NOMO-1 (cell line): Measurements from ENCODE around the gene AANAT.

Source experiments
- DNase-seq, 2 experiments: peaks; one replicate each; lab custom pipeline; 2025; ENCODE audit not compliant: unreplicated experiment in 2 of 2; lab: John Stamatoyannopoulos, UW

The AANAT gene

DNA sequence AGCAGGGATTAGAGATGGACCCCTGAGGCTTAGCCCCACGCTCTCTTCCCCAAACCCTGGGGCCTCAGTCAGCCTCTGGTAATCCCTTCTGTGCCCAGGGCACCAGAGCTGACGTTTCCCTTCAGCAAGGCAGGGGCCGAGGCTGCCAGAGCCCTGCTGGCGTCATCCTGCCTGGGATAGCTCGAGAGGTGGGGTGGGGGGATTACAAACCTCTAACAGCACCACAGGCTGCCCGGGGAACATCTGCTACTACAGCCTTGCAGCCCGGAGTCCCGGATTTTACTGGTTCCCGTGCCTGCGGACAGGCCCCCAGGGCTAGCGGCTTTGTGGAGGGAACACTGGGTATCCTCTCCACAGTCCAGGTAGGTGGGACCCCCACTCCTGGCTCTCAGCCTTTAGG is at the start of gene AANAT:
Gene AANAT, plus strand, starts transcription at position 238 of the 400 bp plus-strand sequence. CDS start 1,144 bp downstream, outside the sequence.
- DNase-seq = no peak

DNA sequence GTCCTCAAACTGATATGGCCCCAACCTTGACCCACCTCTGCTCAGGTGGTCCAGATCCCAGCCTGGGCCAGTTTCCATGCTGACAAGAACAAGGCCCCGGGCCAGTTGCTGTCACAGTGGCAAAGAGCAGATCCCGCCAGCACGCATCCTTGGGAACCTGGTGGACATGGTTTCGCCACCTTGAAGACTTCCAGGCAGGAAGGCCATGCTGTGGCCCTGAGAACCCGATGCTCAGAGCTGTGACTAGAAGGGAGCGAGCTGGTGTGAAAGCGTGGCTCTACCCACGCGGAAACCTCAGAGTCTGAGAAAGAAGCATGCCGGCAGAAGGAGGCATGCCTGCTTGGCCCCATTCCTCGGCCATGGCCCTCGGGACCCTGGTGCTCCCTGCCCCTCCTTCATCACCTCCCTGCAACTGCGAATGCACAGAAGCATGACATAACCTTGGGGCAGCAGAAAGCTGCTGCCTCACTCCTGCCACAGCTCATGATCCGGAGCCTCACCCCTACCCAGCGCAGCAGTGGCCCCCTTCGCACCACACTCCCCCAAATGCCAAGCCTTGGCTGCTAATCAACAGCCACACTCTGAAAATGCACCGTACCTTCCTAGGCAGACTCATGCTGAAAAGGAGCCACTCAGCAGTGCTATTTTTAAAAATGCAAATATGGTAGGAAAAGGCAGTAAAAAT is 47.7 kb upstream of the AANAT start:
- no peak for DNase-seq

DNA sequence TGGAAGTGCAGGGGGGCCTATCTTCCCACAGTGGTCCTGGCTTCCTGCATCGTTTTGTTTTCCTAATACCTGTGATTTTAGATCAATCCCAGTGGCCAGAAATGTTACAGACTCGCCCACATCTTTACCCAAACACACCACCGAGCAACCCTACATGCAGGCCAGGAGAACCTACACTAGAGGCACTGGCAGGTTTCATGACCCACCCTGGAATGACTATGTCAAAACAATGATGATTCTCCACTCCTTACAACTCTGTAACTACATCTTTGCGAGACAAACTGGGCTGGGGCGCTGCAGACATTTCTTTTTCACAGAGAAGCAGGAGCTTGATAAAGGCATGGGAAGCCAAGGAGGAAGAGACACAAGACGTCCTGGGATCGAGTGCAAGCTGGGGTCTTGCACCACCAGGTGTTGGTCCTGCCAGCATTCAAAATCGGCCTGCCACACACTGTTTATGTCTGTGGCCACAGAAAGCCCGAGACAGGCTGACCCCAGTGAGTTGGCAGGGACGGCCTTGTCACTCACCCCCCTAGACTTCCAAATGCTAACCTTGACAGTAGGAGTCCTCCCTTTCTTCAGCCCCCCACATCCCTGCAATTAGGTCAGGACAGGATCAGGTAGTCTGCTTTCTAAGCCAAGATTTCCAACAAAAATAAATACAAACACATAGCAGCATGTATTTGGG is 46.9 kb upstream of the AANAT start:
- DNase-seq = no peak

DNA sequence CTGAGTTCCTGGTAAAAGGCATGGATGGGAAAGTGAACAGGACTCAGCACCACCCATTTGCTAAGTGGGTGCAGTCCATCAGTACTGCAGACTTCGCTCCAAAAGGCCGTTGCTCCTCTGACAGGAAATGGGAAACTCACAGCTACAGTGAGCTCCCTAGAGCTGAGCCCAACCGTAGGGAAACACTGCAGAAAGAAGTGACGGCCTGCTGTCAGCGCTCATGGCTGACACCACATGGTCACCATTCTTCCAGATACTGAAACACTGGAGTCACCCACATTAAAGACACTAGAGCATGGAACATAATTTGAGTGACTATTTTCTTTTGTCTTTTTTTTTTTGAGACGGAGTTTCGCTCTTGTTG is 46.4 kb upstream of the AANAT start:
- DNase-seq = no peak

DNA sequence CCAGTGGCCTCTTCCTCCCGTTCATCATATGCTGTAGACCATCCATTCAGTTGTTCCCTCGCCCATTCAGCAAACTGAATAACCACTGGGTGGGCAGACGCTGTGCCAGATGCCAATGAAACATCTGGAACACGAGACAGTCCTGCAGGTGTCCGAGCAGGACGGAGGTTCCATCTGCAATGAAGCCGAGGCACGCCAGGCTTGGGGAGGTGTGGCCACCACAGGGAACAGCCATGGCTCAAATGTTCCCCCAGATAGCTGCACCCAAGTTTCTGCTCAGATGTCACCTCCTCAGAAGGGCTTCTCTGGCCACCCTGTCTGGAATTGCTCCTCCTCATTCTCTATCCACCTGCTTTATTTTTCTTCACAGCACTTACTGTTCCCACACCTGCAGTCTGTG is 45.0 kb upstream of the AANAT start:
- no peak for DNase-seq

DNA sequence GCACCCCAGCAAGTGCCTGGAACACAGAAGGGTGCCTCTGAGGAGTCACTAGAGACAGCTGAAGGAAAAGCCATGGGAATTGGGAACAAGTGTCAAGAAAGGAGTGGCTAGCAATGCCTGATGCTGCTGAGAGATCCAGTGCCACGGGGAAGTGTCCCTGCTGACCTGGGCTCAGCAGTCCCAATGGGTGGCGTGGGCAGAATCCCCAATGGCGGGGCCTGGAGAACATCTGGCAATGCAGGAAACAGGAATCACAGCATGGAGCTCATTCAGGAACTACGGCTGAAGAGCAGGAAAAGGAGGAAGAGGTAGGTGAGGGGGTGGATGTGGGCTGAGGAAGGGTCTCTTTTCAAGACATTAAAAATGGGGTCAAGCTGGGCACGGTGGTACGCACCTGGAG is 44.5 kb upstream of the AANAT start:
- no peak for DNase-seq

DNA sequence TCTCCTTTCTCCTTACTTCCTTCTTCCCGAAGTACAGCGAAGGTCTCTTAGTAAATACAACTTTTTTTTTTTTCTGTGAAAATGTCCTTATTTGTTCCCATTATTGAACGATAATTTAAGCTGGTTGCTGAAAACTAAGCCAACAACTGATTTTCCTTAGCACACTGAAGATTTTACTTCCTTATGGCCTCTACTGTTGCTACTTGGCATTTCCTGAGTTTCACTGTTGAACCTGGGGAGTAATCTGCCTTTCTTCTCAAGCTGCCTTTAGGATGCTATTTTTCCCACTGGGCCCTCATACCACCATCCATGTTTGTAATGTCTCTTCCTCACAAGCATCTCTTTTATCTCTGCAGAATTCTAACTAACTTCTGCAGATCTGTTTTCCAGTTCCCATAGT is 40.5 kb upstream of the AANAT start:
- DNase-seq = no peak

DNA sequence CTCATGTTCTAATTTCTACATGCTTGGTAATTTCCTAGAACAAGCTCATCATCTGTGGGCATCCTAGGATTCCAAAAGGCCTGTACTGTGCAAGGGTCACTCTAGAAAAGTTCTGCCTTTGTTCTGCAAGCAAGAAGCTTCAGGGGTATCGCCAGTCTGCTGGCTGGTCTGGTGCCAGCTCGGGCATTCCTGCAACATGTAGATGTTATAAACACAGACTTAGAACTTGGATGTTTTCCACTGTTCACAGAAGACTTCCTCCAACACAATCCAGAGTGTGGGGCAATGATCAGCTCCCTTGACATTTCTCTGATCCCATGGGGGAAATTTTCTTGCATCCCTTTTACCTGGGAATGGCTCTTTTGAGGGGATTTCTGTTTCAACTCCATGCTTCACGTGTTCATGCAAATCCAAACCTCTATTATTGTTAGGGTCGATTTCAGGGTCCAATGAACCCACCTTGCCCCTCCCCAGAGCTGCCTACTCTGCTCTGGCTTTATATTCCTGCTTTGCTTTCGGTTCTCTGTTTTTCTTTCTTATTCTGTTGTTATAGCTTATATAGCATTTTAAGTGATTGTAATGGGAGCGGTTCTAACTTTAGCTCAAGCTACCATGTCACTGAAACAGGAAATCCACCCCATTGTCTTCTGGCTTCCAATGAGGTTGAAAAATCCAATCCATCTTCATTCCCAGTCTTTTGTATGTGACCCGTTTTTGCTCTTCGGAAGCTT is 39.7 kb upstream of the AANAT start:
- peak in 1 of 2 experiments; percentile 7 for DNase-seq

DNA sequence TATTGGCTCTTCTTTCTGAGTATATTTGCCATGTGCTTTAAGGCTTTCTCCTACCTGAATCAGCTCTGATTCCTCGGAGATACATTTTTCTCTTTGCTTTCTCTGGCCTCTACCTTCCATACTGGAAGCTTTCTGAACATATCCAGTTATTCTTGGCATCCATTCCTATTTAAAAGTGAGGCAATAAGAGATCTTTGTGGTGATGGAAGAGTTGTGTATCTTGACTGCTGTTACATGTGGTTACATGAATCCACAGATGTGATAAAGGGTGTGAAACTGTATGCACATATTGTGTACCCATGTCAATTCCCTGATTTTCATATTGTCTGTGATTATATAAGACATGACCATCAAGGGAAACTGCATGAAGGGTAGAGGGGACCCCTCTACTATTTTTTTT is 38.9 kb upstream of the AANAT start:
- no peak for DNase-seq

DNA sequence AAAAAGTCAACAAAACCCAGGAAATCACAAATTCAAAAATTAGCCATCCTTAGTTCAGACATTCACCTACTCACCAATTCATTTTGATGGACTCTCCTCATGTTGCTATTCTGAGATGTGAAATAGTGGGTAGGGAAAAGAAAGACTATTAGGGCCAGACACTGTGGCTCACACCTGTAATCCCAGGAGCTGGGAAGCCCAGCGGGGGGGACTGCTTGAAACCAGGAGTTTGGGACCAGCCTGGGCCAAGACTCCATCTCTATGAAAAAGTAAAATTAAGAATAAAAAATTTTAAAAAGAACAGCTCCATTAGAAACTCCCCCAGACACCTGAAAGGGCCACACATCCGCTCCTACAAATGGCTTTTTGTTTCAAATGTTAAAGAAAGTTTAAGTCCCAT is 35.9 kb upstream of the AANAT start:
- DNase-seq = no peak

DNA sequence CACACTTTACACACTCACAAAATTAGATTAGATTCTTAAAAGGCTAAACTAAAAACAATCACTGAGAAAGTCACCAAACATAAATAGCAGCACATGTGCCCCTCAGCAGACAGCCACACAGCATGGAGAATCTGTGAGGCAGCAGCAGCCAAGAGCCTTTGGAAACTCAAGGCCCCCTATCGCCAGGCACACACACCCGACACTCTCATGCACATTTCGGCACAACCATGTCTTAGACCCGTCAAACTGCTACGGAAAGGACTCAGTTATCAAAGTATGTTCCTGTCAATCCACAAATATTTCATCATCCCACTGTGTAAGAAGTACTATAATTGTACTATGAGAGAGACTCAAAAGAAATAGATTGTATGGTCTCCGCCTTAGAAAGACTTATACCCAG is 35.4 kb upstream of the AANAT start:
- no peak for DNase-seq

DNA sequence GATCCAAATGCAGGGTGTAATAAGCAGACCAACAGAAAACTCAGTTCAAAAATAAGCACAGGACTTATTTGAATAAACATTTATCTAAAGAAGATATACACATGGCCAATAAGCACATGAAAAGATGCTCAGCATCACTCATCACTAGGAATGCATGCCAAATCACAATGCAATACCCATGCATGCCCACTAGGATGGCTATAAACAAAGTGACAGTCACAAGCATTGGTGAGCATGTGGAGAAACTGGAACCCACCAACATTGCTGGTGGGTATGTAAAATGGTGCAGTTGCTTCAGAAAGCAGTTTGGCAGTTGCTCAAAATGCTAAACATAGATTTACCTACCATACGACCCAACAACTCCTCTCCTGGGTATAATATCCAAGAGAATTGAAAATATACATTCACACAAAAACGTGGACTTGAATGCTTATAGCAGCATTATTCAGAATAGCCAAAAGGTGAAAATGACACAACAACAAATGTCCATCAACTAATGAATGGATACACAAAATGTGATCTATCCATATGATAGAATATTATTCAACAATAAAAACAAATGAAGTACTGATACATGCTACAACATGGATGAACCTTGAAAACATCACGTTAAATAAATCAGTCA is 34.6 kb upstream of the AANAT start:
- DNase-seq = no peak

DNA sequence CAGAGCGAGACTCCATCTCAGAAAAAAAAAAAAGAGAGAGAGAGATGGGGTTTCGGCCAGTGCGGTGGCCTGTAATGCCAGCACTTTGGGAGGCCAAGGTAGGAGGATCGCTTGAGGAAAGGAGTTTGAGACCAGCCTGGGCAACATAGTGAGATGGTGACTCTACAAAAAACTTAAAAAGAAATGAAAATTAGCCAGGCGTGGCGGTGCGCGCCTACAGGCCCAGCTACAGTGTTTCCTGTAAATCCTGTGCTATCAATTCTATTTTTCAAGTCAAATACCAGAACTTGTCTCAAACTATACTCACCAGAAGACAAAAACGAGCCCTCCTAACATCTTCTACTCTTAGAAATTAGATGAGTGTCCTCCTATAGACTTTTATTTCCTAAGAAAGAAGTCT is 33.7 kb upstream of the AANAT start:
- no peak for DNase-seq

DNA sequence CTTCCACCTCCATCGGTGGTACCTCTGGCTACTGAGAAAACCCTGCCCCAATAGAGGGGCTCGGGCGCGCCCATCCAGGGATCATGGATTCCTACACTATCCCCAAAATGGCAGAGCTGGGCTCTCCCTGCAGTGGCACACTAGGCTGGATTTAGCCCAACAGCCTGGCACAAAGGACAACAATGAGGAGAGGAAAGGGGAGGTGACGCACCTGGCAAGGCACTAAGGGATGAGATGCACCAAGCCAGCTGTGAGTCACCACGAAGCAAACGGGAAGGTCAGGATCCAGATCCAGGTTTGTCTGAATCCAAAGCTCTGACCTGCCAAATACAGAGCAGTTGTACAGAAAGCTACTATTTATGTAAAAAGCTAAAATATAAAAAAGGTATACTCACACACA is 32.5 kb upstream of the AANAT start:
- DNase-seq = no peak

DNA sequence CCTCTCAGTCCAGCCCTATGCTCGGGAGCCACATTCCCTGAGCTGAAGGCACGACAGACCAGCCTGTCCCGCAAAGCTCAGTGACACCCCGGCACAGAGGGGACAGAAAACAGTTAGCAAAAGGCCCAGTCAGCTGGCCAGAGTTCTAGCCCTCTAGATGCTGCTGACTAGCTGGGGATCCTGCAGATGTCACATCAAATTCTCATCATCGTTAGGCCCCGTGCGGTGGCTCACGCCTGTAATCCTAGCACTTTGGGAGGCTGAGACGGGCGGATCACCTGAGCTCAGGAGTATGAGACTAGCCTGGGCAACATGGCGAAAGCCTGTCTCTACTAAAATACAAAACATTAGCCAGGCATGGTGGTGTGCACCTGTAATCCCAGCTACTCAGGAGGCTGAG is 31.7 kb upstream of the AANAT start:
- DNase-seq = no peak

DNA sequence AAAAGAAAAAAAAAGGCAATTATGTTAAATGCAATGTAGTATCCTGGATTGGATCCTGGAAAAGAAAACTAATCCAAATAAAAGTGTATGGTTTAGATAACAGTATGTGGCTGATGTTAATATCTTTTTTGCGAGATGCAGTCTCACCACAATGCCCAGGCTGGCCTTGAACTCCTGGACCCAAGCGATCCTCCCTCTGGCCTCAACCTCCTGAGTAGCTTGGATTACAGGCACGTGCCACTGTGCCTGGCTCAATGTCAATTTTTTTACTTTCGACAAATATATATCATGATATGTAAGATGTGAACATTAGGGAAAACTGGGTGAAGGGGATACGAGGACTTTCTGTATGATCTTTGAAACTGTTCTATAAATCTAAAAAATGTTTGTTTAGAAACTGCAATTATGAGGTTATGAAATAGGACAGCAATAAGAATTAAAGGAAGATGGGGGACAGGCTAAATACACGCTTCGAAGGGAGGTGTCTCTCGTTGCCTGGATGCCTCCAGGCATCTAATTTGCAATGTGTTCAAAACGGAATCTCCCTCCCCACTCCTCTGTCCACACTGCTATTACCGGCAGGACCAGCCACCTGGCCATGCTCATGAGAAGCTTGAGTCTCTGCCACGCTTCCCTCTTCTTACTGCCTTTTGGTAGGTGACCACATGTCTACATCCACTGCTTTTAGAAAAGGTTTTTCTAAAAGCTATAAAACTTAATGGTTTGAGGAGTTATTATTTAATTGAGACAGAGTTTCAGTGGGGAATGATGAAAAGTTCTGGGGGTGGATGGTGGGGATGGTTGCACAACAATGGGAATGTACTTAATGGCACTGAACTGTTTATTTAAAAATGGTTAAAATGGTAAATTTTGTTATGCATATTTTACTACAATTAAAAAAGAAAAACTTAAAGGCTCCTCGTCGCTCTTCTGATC is 29.7 kb upstream of the AANAT start:
- DNase-seq = no peak

DNA sequence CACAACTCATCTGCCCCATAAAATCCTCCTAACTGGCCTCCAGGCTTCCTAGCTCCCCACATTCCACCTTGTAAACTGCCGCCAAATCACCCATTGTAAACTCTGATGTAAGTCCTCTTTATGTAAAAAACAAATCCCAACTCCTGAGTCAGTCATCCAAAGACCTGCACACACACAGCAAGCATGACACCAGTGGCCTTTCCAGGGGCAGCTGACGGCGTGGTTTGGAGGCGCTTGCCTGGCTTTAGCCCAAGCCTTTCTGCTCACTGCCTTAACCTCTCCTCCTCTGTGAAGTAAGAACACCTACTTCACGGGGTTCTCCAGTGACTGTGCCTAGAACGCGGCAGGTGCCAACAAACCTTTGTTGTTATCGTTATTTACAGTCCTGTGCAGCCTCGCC is 28.5 kb upstream of the AANAT start:
- no peak for DNase-seq

DNA sequence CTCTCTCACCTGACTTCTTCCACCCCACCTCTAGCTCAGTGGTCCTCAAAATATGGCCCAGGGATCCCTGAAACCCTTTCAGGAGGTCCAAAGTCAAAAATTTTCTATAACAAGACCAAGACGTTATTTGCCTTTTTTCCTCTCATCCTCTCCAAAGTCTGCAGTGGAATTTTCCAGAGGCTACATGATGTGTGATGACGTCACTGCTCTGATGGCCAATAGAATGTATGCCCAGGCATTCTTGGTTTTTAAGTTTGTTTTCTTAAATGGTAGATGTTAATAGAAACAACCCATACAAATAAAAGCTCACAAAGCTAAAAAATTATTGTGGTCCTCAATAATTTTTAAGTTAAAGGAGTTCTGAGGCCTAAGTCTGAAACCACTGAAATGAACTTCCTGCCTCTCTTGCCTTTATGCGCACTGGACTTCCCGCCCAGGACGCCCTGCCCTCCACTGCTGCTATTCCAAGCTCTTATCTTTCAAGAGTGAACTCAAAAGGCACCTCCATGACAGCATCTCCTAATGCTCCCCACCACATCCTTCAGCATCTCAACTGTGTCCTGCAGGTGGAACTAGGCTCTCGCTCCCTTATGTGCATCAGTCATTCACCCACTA is 28.0 kb upstream of the AANAT start:
- no peak for DNase-seq

DNA sequence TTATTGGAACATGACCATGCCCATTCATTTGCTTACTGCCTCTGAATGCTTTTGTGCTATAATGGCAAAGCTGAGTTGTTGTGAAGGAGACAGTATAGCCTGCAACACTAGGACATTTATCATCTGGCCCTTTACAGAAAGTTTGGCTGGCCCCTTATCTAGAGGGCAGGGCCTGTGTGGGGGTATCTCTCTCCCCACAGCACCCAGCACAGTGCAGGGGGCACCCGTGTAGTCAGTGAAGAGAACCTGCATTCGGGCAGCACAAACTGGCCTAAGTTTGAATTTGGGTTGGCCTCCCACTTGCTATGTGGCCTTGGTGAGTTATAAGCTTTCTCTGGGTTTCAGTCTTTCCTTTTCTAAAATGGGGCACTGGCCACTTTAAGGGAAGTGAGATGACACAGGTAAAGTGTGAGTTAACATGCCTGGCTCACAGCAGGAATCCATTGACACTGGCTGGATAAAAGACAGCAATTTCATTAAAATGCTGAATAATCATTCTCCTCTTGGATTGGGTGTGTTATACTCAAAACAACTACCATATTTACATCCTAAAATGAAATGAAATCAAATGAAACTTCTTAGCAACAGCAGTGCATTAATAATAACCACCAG is 26.5 kb upstream of the AANAT start:
- no peak for DNase-seq
